Measurements from ENCODE around the gene OPA3. TPM values are rescaled to one million over a fixed set of nuclear protein-coding genes. Genes with fewer than 3 reads are reported as not detected.
A peak's percentile ranks its signal among the peaks of the same experiment; 100 is the strongest.

Gene OPA3
- total RNA-seq, 1 experiment from 2014 or later = 11.1 TPM

GRCh38 chr19:45507872-45508416, 76.7 kb downstream of the OPA3 start (continued):
- no peak for TF ChIP-seq SRF (IDR thresholded peaks at IDR 0.05; ENCODE audit: low read depth)
- TF ChIP-seq, protein P1, sequence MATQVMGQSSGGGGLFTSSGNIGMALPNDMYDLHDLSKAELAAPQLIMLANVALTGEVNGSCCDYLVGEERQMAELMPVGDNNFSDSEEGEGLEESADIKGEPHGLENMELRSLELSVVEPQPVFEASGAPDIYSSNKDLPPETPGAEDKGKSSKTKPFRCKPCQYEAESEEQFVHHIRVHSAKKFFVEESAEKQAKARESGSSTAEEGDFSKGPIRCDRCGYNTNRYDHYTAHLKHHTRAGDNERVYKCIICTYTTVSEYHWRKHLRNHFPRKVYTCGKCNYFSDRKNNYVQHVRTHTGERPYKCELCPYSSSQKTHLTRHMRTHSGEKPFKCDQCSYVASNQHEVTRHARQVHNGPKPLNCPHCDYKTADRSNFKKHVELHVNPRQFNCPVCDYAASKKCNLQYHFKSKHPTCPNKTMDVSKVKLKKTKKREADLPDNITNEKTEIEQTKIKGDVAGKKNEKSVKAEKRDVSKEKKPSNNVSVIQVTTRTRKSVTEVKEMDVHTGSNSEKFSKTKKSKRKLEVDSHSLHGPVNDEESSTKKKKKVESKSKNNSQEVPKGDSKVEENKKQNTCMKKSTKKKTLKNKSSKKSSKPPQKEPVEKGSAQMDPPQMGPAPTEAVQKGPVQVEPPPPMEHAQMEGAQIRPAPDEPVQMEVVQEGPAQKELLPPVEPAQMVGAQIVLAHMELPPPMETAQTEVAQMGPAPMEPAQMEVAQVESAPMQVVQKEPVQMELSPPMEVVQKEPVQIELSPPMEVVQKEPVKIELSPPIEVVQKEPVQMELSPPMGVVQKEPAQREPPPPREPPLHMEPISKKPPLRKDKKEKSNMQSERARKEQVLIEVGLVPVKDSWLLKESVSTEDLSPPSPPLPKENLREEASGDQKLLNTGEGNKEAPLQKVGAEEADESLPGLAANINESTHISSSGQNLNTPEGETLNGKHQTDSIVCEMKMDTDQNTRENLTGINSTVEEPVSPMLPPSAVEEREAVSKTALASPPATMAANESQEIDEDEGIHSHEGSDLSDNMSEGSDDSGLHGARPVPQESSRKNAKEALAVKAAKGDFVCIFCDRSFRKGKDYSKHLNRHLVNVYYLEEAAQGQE (IDR thresholded peaks at IDR 0.05; ENCODE audit: low read depth) = no peak

GRCh38 chr19:45506989-45507871, 77.4 kb downstream of the OPA3 start, which contains the start of gene VASP:
Gene VASP, plus strand, starts transcription at chr19:45507479. Its CDS starts 293 bp downstream, at chr19:45507772.
- BruUV-seq (replicated peaks) = no TSS peak
- intact Hi-C loops (cut with micrococcal nuclease) = no loop called here
- ATAC-seq (peak; percentile 50), DNase-seq (ENCODE audit: low read depth, low spot score) (peak; percentile 81)
- Histone ChIP-seq H3K4me1 (ENCODE audit: control insufficient read depth in 1 of 2, insufficient read depth in 2 of 2, low read length in 2 of 2) (peaks cover 31 to 60% of the 10 kb centered on the region in 2 experiments), H3K27ac (ENCODE audit: low read depth, low read length) (peak within 1 kb of the TSS; percentile 95), H3K27me3 (ENCODE audit: insufficient read depth, low read length) (no peaks in the 10 kb centered on the region), H4K20me1 (ENCODE audit: insufficient read depth) (no peaks in the 10 kb centered on the region), H3K9me3 (ENCODE audit: control insufficient read depth in 1 of 2, insufficient read depth in 1 of 2, low read depth in 1 of 2, low read length in 2 of 2) (no peaks in the 10 kb centered on the region), H3K4me3 (replicated peaks in 1 of 2; ENCODE audit: low read depth in 1 of 2, low read length in 2 of 2) (peak within 1 kb of the TSS; percentile 98 to 99), H3K9me2 (ENCODE audit: insufficient read depth) (no peaks in the 10 kb centered on the region), H3K4me2 (ENCODE audit: low read length) (peak within 1 kb of the TSS; percentile 99), H3K79me2 (ENCODE audit: insufficient read depth, low read length) (peaks cover 53% of the 10 kb centered on the region), H3K9ac (ENCODE audit: low read length) (peak within 1 kb of the TSS; percentile 98), H2AFZ (ENCODE audit: low read depth, low read length, poor library complexity, severe bottlenecking) (peak within 1 kb of the TSS; percentile 63), H3K36me3 (ENCODE audit: control insufficient read depth in 1 of 2, insufficient read depth in 2 of 2, low read length in 2 of 2) (peaks cover 0 to 5% of the 10 kb centered on the region in 2 experiments; a peak in 1 of 4 replicates)
- ChIA-PET RAD21 (ENCODE audit: low non-redundant PET in 1 of 2, low total read pairs in 2 of 2, uncharacterized antibody in 2 of 2, unreplicated experiment in 2 of 2) (no interaction called here), CTCF (no interaction called here), POLR2A (interaction anchor here (0.7 to 1.2 kb wide), 4 partner anchors 84 to 134 kb away, joined by 3 to 5 read pairs (median 4); no protein-coding TSS in a partner anchor)
- TF ChIP-seq EZH2phosphoT487 (IDR thresholded peaks at IDR 0.05; ENCODE audit: borderline replicate concordance) (no peak), ZFX (IDR thresholded peaks at IDR 0.05) (0 out of 2 replicates have a peak, but pooled peaks have one; percentile 10), FOSL1 (IDR thresholded peaks at IDR 0.05; ENCODE audit: low read depth) (no peak), CTCF (IDR thresholded peaks at IDR 0.05 in 2 of 3, conservative IDR thresholded peaks at IDR 0.05 in 1 of 3; ENCODE audit: borderline replicate concordance in 1 of 3, insufficient read depth in 1 of 3, low read depth in 2 of 3, low read length in 2 of 3) (no peak), SIN3A (IDR thresholded peaks at IDR 0.05; ENCODE audit: low read depth) (peak; percentile 94; the same call in 1 of the 2 replicates), CEBPB (IDR thresholded peaks at IDR 0.05; ENCODE audit: low read depth) (no peak), YY1 (IDR thresholded peaks at IDR 0.05; ENCODE audit: extremely low read depth, insufficient replicate concordance, low read depth, low read length) (peak; percentile 68), CBX3 (IDR thresholded peaks at IDR 0.05; ENCODE audit: low read depth) (peak; percentile 64; the same call in 1 of the 2 replicates), ELF1 (IDR thresholded peaks at IDR 0.05; ENCODE audit: borderline replicate concordance, low read depth) (no peak; the same call in 1 of the 2 replicates), SP1 (IDR thresholded peaks at IDR 0.05; ENCODE audit: low read depth) (peak; percentile 96), ZNF274 (IDR thresholded peaks at IDR 0.05; ENCODE audit: low read depth, low read length) (no peak), ATF3 (IDR thresholded peaks at IDR 0.05) (no peak), POLR2A (IDR thresholded peaks at IDR 0.05; ENCODE audit: borderline replicate concordance, extremely low read depth, insufficient read depth, insufficient read length) (peak; percentile 92), SRF (IDR thresholded peaks at IDR 0.05; ENCODE audit: low read depth) (no peak), RAD21 (IDR thresholded peaks at IDR 0.05; ENCODE audit: low read depth) (no peak), POLR2AphosphoS5 (IDR thresholded peaks at IDR 0.05; ENCODE audit: low read depth, low read length) (peak; percentile 98), JUND (IDR thresholded peaks at IDR 0.05) (peak; percentile 63), TCF7L2 (IDR thresholded peaks at IDR 0.05; ENCODE audit: borderline replicate concordance, extremely low read depth, insufficient read depth, insufficient read length) (peak; percentile 82)
